ENCODE data around the gene BATF2.
"Not testable (repeated sequence)": the region's sequence is repeated elsewhere in the genome, so short reads cannot be mapped to it uniquely, and the experiment has no call there.

BATF2 gene

GRCh38 chr11:65013130-65013887 lies 16.5 kb upstream of the BATF2 start:
- DNase-seq: peak; percentile 85

GRCh38 chr11:65008873-65009272 lies 12.1 kb upstream of the BATF2 start:
- no peak for DNase-seq

- no peak for DNase-seq
Measured at GRCh38 chr11:65008016-65008415, 11.2 kb upstream of the BATF2 start.

GRCh38 chr11:65003968-65004367 lies 7.2 kb upstream of the BATF2 start:
- DNase-seq: not testable (repeated sequence)

- DNase-seq: no peak
Measured at GRCh38 chr11:65003282-65003681, 6.5 kb upstream of the BATF2 start.

- DNase-seq: no peak
Measured at GRCh38 chr11:65002706-65003105, 5.9 kb upstream of the BATF2 start.

- DNase-seq: no peak
Measured at GRCh38 chr11:64999478-64999877, 2.7 kb upstream of the BATF2 start.

GRCh38 chr11:64998690-64999431 lies 2.1 kb upstream of the BATF2 start:
- no peak for DNase-seq

GRCh38 chr11:64998141-64998540 lies 1.4 kb upstream of the BATF2 start:
- no peak for DNase-seq

GRCh38 chr11:64996327-64996709 lies 453 bp downstream of the BATF2 start:
- DNase-seq: no peak

GRCh38 chr11:64994318-64994717 lies 2.5 kb downstream of the BATF2 start:
- no peak for DNase-seq

GRCh38 chr11:64990222-64990923 lies 6.4 kb downstream of the BATF2 start:
- no peak for DNase-seq

- DNase-seq: no peak
Measured at GRCh38 chr11:64989416-64989815, 7.4 kb downstream of the BATF2 start.

GRCh38 chr11:64987998-64988854 lies 8.5 kb downstream of the BATF2 start:
- no peak for DNase-seq

- DNase-seq: not testable (repeated sequence)
Measured at GRCh38 chr11:64983339-64983738, 13.4 kb downstream of the BATF2 start.

GRCh38 chr11:64976651-64977050 lies 20.1 kb downstream of the BATF2 start:
- DNase-seq: no peak

GRCh38 chr11:64974124-64974523 lies 22.6 kb downstream of the BATF2 start:
- DNase-seq: no peak

GRCh38 chr11:64971421-64972233 lies 25.1 kb downstream of the BATF2 start, which contains the start of gene MAJIN:
TSS of gene MAJIN (minus strand) at chr11:64972108. CDS start at chr11:64959405, 12,703 bp downstream.
- peak; percentile 88 for DNase-seq

- DNase-seq: no peak
Measured at GRCh38 chr11:64970731-64971151, 26.0 kb downstream of the BATF2 start.

GRCh38 chr11:64969209-64969608 lies 27.6 kb downstream of the BATF2 start:
- no peak for DNase-seq

- DNase-seq: no peak
Measured at GRCh38 chr11:64967375-64967774, 29.4 kb downstream of the BATF2 start.

Measured in activated CD4-positive, alpha-beta T cell treated with anti-CD3 and anti-CD28 coated beads for 1 hour (primary cell).